OCI-LY3 (cell line): ENCODE measurements around the gene SFT2D1.
"Not testable (repeated sequence)": the region's sequence is repeated elsewhere in the genome, so short reads cannot be mapped to it uniquely, and the experiment has no call there.

Experiments
- H2AFZ ChIP-seq: fragments of 200-600, 300-600 bp; shearing (Covaris generic); 2 replicates; pipeline ENCODE4 v1.6.0; 2014; ENCODE audit warnings: antibody characterized with exemption, low read depth, low read length
- H3K27ac ChIP-seq: fragments of 200-600, 300-600 bp; sonication (generic); 2 replicates; pipeline ENCODE4 v1.5.1; 2014; ENCODE audit warnings: mild to moderate bottlenecking, low read length, moderate library complexity, mixed read lengths
- H3K27me3 ChIP-seq: fragments of 200-600, 300-600 bp; sonication (generic); 2 replicates; pipeline ENCODE4 v1.6.1; 2014; ENCODE audit warnings: low read depth, low read length, mixed read lengths
- H3K36me3 ChIP-seq: fragments of 200-600, 300-600 bp; sonication (generic); replicated peaks from 2 replicates; pipeline ENCODE3; 2014; ENCODE audit warnings: low read depth, low read length, mixed read lengths
- H3K4me1 ChIP-seq: fragments of 300-600, 200-600 bp; sonication (generic); 2 replicates; pipeline ENCODE4 v1.6.1; 2014; ENCODE audit warnings: low read length, mixed read lengths
- H3K4me2 ChIP-seq: fragments of 200-600, 300-600 bp; sonication (generic); 2 replicates; pipeline ENCODE4 v1.6.1; 2014; ENCODE audit warnings: low read length, mixed read lengths
- H3K4me3 ChIP-seq: fragments of 300-600, 200-600 bp; sonication (generic); 2 replicates; pipeline ENCODE4 v1.5.1; 2014; ENCODE audit warnings: antibody characterized with exemption, mild to moderate bottlenecking, low read length, moderate library complexity
- H3K79me2 ChIP-seq: fragments of 300-600, 200-600 bp; shearing (Covaris generic); 2 replicates; pipeline ENCODE4 v1.6.1; 2014; ENCODE audit warnings: mild to moderate bottlenecking, low read length, mixed read lengths
- H3K9ac ChIP-seq: fragments of 300-600, 200-600 bp; shearing (Covaris generic); 2 replicates; pipeline ENCODE4 v1.6.0; 2014; ENCODE audit warnings: mild to moderate bottlenecking, low read length, moderate library complexity
- H3K9me3 ChIP-seq: fragments of 200-600, 300-600 bp; shearing (Covaris generic); 2 replicates; pipeline ENCODE4 v1.6.1; 2014; ENCODE audit warnings: low read length, mixed read lengths; ENCODE audit not compliant: insufficient read depth
- H4K20me1 ChIP-seq: fragments of 200-600, 300-600 bp; sonication (generic); 2 replicates; pipeline ENCODE4 v1.6.1; 2016; ENCODE audit warnings: low read length, mixed read lengths; ENCODE audit not compliant: insufficient read depth
- CTCF ChIP-seq: fragments of 200-600, 300-600 bp; sonication (generic); IDR thresholded peaks from 2 replicates; pipeline ENCODE4 v1.5.1; 2014; ENCODE audit warnings: antibody characterized with exemption, low read length, low read depth
- EZH2phosphoT487 ChIP-seq: fragments of 200-600 bp; shearing (Covaris generic); IDR thresholded peaks from 2 replicates; pipeline ENCODE4 v1.6.1; 2018; ENCODE audit warnings: antibody characterized with exemption, mixed run types, low read depth

SFT2D1 gene

GRCh38 chr6:166348305-166348949 is 6.1 kb upstream of the SFT2D1 start:
- no peaks in the 10 kb centered on the region for H4K20me1 ChIP-seq
- H2AFZ ChIP-seq: no peak overlapping the region
- no peak for TF ChIP-seq CTCF
- TF ChIP-seq EZH2phosphoT487: no peak
- no peak overlapping the region for H3K9ac ChIP-seq
- H3K4me3 ChIP-seq: no peak overlapping the region
- H3K79me2 ChIP-seq: no peaks in the 10 kb centered on the region
- no peaks in the 10 kb centered on the region for H3K27me3 ChIP-seq
- no peaks in the 10 kb centered on the region for H3K9me3 ChIP-seq
- peaks cover 10% of the 10 kb centered on the region for H3K4me1 ChIP-seq
- H3K36me3 ChIP-seq: no peaks in the 10 kb centered on the region
- no peak overlapping the region for H3K27ac ChIP-seq
- no peak overlapping the region for H3K4me2 ChIP-seq

- TF ChIP-seq EZH2phosphoT487 (no peak), CTCF (no peak)
- Histone ChIP-seq H3K36me3 (no peaks in the 10 kb centered on the region), H2AFZ (no peak overlapping the region), H3K4me2 (no peak overlapping the region), H3K27me3 (no peaks in the 10 kb centered on the region), H4K20me1 (no peaks in the 10 kb centered on the region), H3K9me3 (no peaks in the 10 kb centered on the region), H3K4me1 (peaks cover 10% of the 10 kb centered on the region), H3K4me3 (no peak overlapping the region), H3K9ac (no peak overlapping the region), H3K79me2 (peaks cover 10% of the 10 kb centered on the region), H3K27ac (no peak overlapping the region)
These were observed 4.6 kb upstream of the SFT2D1 start for GRCh38 chr6:166346965-166347364.

- no peaks in the 10 kb centered on the region for H3K36me3 ChIP-seq
- H3K27ac ChIP-seq: no peak overlapping the region
- H3K4me1 ChIP-seq: peaks cover 6% of the 10 kb centered on the region
- no peak overlapping the region for H3K9ac ChIP-seq
- H3K9me3 ChIP-seq: no peaks in the 10 kb centered on the region
- peaks cover under 1% of the 10 kb centered on the region; the same call in 1 of the 2 replicates for H4K20me1 ChIP-seq
- H3K79me2 ChIP-seq: peaks cover 16% of the 10 kb centered on the region
- no peak overlapping the region for H2AFZ ChIP-seq
- H3K4me3 ChIP-seq: no peak overlapping the region
- TF ChIP-seq CTCF: no peak
- no peak for TF ChIP-seq EZH2phosphoT487
- H3K4me2 ChIP-seq: no peak overlapping the region
- no peaks in the 10 kb centered on the region for H3K27me3 ChIP-seq
These were observed 4.1 kb upstream of the SFT2D1 start for GRCh38 chr6:166346449-166346848.

GRCh38 chr6:166345672-166346071 is 3.3 kb upstream of the SFT2D1 start:
- H3K4me3 ChIP-seq, H3K4me1 ChIP-seq, H2AFZ ChIP-seq, H3K27ac ChIP-seq, H3K4me2 ChIP-seq, H3K9ac ChIP-seq, H4K20me1 ChIP-seq, H3K27me3 ChIP-seq, H3K9me3 ChIP-seq, H3K36me3 ChIP-seq: not testable (repeated sequence)
- peaks cover 23% of the 10 kb centered on the region for H3K79me2 ChIP-seq

GRCh38 chr6:166344921-166345320 is 2.6 kb upstream of the SFT2D1 start:
- H3K9me3 ChIP-seq, H3K36me3 ChIP-seq, H3K4me2 ChIP-seq, H3K27ac ChIP-seq, H2AFZ ChIP-seq, H4K20me1 ChIP-seq, H3K27me3 ChIP-seq, H3K9ac ChIP-seq, H3K4me3 ChIP-seq, H3K4me1 ChIP-seq: not testable (repeated sequence)
- peaks cover 31% of the 10 kb centered on the region for H3K79me2 ChIP-seq
